Femur (tissue), 1 donor: ENCODE data around the gene CRYBB1.
A peak's percentile ranks its signal among the peaks of the same experiment; 100 is the strongest.
"Not testable (repeated sequence)": the region's sequence is repeated elsewhere in the genome, so short reads cannot be mapped to it uniquely, and the experiment has no call there.

Source experiments
- DNase-seq: peaks from one replicate; pipeline ENCODE4 v3.0.0-alpha.2; 2017

CRYBB1 gene

DNA sequence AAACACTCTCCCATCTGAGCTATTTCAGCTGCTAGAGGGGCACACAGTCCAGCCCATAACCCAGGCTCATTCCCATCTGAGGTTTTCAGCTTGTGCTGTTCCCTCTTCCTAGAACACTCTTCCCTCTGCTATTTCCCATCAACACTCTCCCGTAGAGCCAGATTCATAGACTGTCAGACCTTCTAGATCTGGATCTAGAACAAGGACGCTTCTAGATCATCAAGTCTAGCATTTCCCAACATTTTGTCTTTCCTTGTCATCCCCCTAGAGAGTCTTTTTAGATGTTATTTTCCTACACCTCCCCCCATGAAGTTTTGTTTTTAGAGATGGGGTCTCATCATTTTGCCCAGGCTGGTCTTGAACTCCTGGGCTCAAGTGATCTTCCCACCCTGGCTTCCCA is 17.3 kb upstream of the CRYBB1 start:
- DNase-seq = no peak

DNA sequence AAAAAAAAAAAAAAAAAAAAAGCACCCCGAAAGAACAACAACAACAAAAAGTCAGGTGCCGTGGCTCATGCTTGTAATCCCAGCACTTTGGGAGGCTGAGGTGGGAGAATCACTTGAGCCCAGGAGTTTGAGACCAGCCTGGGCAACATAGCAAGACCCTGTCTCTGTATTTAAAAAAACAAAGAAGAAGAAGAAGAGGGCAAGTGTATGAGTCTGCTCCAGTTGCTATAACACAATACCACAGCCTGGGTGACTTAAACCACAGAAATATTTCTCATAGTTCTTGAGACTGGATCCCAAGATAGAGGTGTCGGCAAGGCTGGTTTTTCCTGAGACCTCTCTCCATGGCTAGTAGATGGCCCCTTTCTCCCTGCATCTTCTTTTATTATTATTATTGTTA is 16.4 kb upstream of the CRYBB1 start:
- no peak for DNase-seq

DNA sequence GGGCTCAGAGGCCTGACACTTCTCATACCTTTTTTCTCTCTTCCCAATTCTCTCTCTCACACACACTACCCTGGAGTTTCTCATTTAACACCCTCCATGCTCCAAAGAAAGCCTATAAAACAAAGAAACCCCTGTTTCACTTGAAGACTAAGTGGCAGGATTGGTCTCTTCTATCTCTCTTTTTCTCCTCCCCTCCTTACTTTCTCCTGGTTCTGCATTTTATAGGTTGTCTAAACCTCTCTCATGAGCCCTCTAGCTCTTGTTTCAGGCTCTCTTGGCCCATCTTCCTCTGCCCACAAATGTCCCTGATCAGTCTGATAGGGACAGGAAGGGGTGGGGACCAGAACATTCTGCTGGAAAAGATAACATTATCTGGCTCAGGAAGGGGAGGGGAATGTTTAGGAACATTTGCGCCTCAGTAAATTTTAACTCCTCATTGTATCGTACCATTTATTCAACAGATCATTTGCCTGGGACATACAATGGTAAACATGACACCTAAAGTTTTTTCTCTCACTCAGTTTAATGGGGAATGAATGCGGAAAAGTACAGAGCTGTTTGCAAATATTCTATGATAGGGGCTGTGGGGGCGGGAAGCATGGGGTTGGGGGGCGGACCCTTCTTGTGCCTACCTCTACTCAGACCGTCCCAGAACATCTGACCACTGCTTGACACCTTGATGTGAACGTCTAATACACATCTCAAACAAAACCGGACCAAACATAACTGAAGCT is 14.8 kb upstream of the CRYBB1 start:
- DNase-seq = no peak

DNA sequence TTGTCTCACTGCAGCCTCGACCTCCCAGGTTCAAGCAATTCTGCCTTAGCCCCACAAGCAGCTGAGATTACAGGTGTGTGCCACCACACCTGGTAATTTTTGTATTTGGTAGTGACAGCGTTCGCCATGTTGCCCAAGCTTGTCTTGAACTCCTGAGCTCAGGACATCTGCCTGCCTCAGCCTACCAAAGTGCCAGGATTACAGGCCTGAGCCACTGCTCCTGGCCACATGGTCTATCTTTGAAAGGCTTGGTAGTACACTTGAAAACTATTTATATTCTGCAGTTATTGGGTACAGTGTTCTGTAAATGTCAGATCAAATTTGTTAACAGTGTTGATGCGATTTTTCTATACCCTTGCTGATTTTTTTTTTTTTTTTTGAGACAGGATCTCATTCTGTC is 13.5 kb upstream of the CRYBB1 start:
- DNase-seq = no peak

DNA sequence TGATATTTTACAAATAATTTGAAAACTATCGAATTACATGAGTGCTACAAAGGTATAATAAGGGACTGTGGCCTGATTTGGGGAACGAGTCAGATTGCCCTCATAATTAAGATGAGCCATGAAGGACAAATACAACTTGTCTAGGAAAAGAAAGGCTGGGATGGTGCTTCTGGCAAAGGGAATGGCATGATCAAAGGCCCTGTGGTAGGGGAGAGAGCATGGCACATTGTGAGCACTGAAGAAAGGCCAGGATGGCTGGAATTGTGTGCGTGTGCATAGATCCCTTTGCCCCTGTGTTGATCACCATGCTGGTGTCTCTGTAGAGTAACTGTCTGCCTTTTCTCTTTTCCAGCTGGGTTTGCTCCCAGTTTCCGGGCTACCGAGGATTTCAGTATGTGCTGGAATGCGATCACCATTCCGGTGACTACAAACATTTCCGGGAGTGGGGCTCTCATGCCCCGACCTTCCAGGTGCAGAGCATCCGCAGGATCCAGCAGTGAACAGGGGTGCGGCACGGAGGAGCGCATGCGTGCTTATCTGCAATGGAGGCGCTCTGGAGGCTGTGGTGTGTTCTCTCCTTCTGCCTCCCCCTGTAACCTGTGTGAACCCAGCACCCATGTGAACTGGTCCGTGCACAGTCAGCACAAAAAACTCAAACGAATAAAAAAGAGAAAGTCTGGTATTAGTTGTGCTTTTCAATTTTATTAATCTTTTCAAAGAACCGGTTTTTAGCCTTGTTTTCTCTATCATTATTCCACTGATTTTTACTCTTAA is 12.3 kb upstream of the CRYBB1 start:
- DNase-seq = no peak

DNA sequence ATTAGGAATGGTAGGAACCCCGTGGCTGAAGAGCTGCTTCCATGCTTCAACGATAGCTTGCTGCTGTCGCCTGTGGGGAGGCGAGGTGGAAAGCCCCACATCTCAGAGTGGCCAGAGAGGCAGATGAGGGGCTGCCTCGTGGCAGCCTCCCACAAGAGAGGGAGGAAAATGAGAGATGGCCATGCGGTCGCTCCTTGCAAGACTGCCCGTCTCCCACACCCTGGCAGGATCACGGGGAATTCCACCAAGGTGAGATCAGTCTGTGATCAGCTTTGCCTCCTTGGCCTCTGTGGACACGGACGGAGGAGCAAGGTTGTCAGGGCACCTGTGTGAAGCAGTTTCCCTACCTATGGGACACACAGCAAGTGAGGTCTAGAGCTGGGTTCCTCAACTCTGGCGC is 7.0 kb upstream of the CRYBB1 start:
- DNase-seq = no peak

DNA sequence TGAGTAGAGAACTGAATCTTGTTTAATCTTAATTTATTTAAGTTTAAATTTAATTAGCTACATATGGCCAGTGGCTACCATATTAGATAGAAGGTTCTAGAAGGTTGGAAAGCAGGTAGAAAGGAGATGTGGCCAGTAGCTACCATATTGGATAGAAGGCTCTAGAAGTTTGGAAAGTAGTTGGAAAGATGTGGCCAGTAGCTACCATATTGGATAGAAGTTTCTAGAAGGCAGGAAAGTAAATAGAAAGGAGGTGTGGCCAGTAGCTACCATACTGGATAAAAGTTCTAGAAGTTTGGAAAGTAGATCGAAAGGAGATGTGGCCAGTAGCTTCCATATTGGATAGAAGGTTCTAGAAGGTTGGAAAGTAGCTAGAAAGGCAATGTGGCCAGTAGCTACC is 6.2 kb upstream of the CRYBB1 start:
- no peak for DNase-seq

DNA sequence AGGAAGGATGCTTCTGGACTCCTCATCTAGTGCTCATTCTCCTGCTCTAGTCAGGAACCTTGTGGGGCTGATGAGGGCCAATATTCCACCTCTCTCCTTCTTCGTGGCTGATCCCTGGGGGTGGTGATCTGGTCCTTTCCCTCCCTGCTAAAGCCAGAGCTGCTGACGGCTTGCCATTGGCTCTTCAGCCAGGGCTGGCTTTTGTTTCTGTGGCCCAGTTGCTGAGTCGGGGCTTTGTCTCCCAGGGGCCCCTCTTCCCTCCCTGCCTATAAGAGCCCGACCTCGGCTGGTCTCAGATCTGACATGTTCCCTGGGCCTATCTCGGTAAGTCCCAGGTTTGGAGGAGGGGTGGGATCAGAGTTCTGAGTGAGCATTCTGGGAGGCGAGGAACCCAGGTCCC is 3.8 kb upstream of the CRYBB1 start, which contains the start of gene CRYBA4:
CRYBA4 (plus strand) TSS at position 301 of the 400 bp plus-strand sequence. CDS start 634 bp downstream, outside the sequence.
- no peak for DNase-seq

DNA sequence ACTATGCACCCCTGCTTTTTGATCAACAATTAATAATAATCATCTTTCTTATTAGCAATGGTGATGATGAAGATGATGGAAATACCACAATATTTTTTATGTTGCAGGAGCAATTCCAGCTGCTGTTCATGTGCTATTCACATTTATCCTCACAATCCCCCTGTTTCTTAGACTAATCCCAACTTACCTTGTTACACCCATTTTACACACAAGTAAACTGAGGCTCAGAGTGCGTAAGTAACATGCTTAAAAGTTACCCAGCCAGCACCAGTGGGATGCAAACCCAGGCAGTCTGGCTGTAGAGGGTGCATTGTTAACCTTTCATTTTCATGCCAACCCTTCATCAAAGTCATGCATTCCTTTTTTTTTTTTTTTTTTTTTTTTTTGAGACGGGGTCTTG is 2.4 kb upstream of the CRYBB1 start:
- DNase-seq = no peak

DNA sequence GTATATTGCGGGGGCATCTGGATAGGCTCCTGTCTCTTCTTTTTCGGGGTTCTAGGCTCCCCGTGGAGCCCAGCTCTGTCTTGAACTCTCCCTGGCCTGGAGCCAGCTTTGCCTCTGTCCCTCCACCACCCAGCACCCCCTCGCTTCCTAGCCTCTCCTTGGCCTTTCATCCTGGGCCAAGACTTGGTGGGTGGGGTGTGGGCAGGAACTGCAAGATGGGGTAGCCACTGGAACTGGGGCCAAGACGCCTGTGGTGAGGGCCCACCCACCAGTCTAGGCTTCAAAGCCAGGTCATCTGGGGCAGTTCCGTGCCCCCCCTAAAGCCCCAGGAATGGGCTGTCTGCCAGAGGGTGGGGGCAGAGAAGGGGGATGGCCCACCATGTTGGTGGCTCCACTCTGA is 1.7 kb upstream of the CRYBB1 start:
- DNase-seq = peak; percentile 29

DNA sequence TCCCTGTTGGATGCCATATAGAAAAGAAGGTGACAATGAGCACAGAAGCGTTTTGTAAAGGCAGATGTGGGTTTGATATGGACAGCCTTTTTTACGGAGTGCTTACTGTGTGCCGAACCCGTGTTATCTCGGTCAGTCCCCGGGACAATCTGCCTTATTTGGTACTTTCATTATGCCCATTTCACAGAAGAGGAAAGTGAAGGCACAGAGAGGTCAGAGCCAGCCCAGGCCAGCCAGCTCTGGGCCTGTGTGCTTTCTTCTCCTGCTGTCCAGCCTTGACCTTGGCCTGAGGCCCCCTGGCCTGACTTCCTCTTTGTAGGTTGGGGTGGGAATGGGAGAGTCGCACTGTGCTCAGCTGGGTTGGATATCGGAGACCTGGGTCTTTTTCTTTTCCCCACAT is 628 bp upstream of the CRYBB1 start:
- no peak for DNase-seq

DNA sequence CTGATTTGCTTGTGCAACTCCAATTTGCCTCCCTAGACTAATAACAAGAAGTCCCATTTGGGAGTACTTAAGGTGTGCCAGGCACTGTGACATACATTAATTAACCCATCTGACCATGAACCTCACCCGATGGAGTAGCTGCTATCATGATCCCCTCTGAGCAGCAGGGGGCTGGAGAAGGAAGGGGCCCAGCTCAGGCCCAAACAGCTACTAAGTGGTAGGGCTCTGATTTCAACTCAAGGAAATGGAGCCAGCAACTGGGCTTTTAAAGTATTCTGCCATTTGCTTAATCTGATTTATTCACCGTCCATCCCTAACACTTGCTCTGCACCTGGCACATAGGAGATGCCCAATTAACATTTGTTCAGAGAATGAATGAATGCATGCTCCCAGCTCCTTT is 1.2 kb downstream of the CRYBB1 start:
- no peak for DNase-seq

DNA sequence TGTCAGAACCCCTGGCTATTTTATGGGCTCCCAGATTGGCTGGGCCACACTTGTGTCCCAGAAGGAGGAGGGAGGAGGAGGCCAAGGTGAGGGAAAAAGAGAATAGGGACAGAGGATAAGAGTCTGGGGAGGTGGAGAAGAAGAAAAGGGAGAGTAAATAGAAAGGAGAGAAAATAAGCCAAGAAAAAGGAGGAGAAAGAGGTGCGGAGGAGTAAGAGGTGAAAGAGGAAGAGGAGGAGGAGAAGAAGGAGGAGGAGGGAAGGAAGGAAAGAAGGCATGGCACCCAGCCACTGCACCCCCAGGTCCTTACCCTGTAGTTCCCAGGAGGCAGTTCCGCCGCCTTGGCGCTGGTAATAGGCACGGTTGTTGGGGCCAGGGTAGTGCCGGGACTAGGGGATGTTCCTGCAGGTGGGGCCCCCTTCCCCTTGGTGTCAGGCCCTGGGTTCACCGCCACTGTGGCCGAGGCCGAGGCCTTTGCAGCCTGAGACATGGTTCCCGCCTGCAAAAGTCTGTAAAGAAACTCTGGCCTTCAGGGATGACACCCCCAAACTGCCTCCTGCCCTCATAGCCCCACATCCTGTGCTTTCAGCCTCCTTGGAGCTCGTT is 1.9 kb downstream of the CRYBB1 start:
- DNase-seq = no peak

DNA sequence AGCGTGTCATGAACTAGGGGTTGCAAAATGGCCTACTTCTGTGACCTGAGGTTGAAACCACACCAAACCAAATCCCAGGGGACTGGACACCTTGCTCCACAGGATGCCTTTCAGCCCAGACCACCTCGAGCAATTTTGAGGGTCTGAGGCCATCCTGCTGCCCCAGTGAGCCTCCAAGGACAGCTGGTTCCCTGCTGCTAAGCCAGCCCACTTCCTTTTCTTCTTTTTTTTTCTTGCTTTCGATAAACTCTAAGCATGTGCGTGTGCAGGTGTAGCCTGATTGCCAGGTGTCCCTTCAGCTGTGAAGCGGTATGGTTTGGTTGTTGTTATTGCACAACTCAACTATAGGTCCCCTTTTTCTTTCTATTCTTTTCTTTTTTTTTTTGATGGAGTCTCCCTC is 2.7 kb downstream of the CRYBB1 start:
- DNase-seq = no peak

DNA sequence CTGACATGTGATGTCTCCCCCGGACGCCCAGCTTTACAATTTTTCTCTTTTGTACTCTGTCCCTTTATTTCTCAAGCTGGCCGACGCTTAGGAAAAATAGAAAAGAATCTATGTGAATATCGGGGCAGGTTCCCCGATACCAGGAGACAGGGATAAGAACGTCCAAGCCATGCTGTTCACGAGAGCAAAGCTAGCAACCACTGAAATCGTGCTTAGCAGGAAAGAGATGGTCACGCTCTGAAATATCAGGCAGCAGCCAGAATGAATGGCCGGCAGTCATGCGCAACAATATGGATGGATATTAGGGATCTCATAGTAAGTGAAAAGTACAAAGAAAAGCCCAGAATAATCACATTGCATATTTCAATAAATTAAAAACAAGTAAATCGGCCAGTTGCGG is 3.5 kb downstream of the CRYBB1 start:
- no peak for DNase-seq

DNA sequence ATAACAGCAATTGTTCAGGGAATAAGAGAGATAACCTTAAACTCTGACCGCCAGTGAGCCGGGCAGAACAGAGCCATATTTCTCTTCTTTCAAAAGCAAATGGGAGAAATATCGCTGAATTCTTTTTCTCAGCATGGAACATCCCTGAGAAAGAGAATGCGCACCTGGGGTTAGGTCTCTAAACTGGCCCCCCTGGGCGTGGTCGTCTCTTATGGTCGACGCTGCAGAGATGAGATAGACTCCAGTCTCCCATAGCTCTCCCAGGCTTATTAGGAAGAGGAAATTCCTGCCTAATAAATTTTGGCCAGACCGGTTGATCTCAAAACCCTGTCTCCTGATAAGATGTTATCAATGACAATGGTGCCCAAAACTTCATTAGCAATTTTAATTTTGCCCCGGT is 4.1 kb downstream of the CRYBB1 start:
- not testable (repeated sequence) for DNase-seq

DNA sequence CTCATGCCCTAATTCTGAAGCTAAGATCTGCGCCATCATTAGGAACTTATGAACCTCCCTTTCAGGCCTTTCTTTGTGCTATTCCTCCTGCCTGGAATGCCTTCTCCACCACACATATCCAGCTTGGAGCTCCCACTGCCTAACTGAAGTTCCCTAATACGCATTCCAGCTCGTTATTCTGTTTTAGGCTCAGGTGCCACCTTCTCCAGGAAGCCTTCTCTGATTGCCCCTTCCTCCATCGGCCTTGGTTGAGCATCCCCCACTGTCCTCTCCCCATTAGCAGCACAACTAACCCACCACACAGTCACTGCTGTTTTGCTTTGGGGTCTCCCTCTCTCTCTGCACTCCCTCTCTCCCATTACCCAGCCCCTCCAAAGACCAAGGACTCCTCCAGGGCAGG is 5.2 kb downstream of the CRYBB1 start:
- no peak for DNase-seq

DNA sequence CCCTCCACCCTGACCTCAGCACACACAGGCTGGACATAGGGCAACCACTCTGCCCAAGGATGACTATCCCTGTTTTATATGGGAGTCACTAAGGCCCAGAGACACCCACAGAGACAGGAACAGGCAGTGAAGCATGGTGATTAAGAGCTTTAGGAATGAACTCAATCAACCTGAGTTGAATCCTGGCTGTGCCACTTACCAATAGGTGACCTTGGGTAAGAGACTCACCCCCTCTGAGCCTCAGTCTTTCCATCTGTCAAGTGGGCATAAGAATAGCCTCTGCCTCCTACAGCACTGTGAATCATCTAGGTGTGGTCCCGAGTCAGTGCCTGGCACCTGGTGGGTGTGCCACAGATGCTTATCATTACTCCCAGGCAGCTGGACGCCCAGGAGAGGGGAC is 6.8 kb downstream of the CRYBB1 start:
- no peak for DNase-seq

DNA sequence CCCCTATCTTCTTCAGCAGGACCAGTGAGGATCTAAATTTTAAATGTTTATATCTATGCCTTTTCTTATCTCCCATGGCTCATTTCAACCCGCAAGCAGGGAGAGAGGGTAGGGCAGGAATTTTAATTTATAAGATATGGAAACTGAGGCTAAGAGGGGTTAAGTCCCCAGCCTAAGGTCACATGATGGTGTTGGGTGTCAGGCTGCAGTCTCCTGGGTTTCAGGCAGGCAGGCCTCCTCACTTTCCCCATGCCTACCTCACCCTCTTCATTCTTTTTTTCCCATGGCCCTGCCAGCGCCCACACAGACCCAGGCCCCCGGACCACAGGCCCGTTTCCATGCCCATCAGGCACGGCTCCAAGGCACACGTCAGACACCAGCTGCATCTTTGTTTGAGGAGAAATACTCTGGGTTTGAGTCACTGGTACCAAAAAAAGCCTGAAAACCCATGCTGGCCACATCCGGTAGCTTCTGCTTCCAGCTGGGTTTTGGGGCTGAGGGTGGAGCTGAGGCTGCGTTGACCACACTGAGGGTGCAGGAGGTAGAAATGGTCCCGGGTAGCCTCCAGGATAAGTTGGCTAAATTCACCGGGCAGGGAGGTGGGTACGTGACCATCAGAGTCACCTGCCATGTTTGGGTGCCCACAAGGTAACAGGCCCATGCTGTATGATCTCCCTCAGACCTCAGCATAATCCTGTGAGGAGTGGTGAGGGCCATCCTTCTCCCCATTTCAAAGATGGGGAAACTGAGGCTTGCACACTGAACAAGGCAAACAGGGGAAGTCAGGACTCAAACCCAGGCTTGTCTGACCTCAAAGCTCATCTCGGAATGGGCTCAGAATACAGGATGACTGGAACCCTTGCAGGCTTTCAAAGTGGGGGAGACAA is 7.5 kb downstream of the CRYBB1 start:
- DNase-seq = peak; percentile 82

DNA sequence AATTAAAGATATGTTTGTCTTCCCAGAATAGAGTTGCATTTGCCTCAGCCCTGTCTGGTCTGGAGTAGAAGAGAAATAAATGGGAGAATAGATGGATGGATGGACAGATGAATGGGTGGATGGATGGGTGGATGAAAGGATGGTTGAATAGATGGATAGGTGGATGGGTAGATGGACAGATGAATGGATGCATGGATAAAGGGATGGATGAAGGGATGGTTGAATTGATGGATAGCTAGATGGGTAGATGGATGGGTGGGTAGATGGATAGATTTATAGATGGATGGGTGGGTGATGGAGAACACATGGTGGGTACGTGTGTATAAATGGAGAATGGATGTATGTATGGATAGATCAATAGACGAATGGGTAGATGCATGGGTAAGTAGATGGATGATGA is 8.5 kb downstream of the CRYBB1 start:
- no peak for DNase-seq

DNA sequence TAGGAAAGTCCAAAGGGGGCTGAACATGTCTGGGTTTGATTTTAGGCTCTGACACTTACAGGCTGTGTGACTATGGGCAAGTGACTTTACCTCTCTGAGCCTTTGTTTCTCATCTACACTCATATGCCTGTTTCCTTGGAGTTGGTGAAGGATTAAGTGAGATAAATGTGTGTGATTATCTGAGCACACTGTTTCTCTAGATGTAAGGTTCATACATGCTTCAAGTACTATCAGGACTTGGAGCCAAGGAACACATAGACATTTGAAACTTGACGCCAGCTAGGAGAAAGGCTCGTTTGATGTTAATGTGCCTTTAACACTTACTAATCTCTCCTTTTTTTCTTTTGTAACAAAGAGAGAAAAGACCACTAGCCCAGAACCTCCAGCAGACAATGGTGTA is 9.7 kb downstream of the CRYBB1 start:
- DNase-seq = no peak

DNA sequence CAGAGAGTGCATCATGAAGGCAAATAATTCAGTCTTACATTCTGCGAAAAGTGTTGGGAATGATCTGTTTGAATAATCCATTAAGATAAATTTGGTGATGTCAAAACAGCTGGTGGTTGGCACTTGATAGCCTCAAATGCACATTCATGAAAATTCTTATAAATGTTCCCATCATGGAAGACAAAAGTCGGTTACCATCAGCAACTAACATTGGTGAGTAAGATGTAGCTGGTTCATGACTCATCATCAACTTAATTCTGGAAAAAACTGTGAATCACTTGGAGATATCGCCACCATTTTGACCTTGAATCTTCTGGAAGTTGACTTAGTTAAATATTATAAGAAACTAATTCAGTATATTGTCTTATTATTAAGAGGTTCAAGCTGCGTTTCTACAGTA is 11.2 kb downstream of the CRYBB1 start:
- DNase-seq = no peak

DNA sequence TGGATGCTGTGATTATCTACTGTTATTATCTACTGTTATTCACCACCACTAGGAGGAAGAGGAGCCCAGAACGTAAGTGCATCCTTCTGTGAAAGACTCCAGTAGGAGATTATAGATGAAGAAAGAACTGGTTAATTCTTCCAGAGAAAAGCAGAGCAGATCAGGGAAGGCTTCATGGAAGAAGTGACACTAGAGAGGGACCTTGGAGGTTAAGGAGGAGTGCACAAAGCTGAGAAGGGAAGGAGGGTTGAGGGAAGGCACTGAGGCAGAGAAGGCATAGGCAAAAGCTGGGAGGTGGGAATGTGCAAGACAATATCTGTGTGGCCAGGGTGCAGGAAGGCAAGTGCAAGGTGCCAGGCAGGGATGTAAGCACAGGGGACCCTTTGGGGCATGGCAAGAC is 13.5 kb downstream of the CRYBB1 start:
- DNase-seq = no peak
